ENCODE data around the gene DAP.
A peak's percentile ranks its signal among the peaks of the same experiment; 100 is the strongest.

Gene DAP

GRCh38 chr5:10702911-10703491 lies 58.0 kb downstream of the DAP start:
- H3K9me3 ChIP-seq (ENCODE audit: control extremely low read depth in 1 of 5, control insufficient read depth in 4 of 5, insufficient read depth in 2 of 5, low read depth in 1 of 5, low read length in 4 of 5) = no peaks in the 10 kb centered on the region
- WGBS (ENCODE audit: insufficient coverage) = 90% methylated on average over 6 of the region's 7 CpGs
- H3K36me3 ChIP-seq (ENCODE audit: control insufficient read depth in 4 of 4, insufficient read depth in 4 of 4, low read length in 3 of 4) = peaks cover 0 to 42% (median 6%) of the 10 kb centered on the region in 4 experiments
- no peaks in the 10 kb centered on the region for H3K27me3 ChIP-seq (replicated peaks in 2 of 5; ENCODE audit: control insufficient read depth in 4 of 5, insufficient read depth in 5 of 5, low read length in 4 of 5)
- H3K27ac ChIP-seq (ENCODE audit: insufficient read depth in 1 of 2, low read depth in 1 of 2, low read length in 2 of 2, poor library complexity in 1 of 2, severe bottlenecking in 2 of 2) = no peak overlapping the region
- POLR2A ChIA-PET = no interaction called here
- H3K4me1 ChIP-seq (ENCODE audit: control extremely low read depth in 1 of 4, control insufficient read depth in 4 of 4, insufficient read depth in 4 of 4, low read length in 3 of 4) = peaks cover 5 to 20% (median 12%) of the 10 kb centered on the region in 4 experiments
- H3K4me3 ChIP-seq (ENCODE audit: control insufficient read depth in 1 of 7, extremely low read depth in 1 of 7, insufficient read depth in 4 of 7, low read depth in 2 of 7, low read length in 6 of 7) = no peak overlapping the region
- peak in 1 of 3 donors; percentile 7 for DNase-seq
- CTCF ChIA-PET = interaction anchor here (1.0 to 3.5 kb wide), 17 partner anchors 10 to 480 kb away, joined by 3 to 13 read pairs (median 4); no protein-coding TSS in a partner anchor

DNA sequence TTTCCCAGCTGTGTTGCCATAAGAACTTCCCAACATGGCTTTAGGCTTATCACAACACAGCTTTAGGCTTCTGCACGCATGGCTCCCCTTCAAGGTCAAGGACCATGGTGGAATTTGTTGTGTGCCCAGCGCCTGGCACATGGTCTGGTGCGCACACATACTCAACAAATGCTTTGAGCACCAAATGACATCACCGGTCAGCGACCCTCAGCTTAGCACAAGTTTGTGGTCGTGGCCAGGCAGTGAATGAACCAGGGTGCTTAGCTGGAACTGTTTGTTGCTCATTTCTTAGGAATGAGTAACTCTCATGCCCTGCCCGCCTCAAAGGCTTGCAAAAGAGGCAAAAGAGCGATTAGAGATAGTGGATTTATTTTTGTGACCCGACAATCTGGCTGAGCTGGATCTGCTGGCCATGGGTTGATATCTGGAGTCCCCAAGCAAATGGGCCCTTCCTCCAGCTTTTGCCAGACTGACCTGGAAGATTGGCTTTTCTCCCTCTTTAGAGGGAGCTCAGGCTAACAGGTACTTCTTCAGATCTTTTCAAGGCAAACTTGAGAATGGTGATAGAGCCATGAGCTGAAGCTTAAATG lies 58.9 kb downstream of the DAP start:
- ChIA-PET CTCF (interaction anchor here (0.7 to 3.5 kb wide), 20 partner anchors 11 to 481 kb away, joined by 3 to 13 read pairs (median 4); no protein-coding TSS in a partner anchor), POLR2A (no interaction called here)
- H3K4me3 ChIP-seq (ENCODE audit: control insufficient read depth in 1 of 7, extremely low read depth in 1 of 7, insufficient read depth in 4 of 7, low read depth in 2 of 7, low read length in 6 of 7) = no peak overlapping the region
- no peaks in the 10 kb centered on the region for H3K27me3 ChIP-seq (replicated peaks in 2 of 5; ENCODE audit: control insufficient read depth in 4 of 5, insufficient read depth in 5 of 5, low read length in 4 of 5)
- 99% methylated on average over 9 of the region's 9 CpGs for WGBS (ENCODE audit: insufficient coverage)
- no peaks in the 10 kb centered on the region for H3K9me3 ChIP-seq (ENCODE audit: control extremely low read depth in 1 of 5, control insufficient read depth in 4 of 5, insufficient read depth in 2 of 5, low read depth in 1 of 5, low read length in 4 of 5)
- peaks cover 0 to 42% (median 6%) of the 10 kb centered on the region in 4 experiments for H3K36me3 ChIP-seq (ENCODE audit: control insufficient read depth in 4 of 4, insufficient read depth in 4 of 4, low read length in 3 of 4)
- H3K27ac ChIP-seq (ENCODE audit: insufficient read depth in 1 of 2, low read depth in 1 of 2, low read length in 2 of 2, poor library complexity in 1 of 2, severe bottlenecking in 2 of 2) = no peak overlapping the region
- peaks cover 5 to 20% (median 12%) of the 10 kb centered on the region in 4 experiments for H3K4me1 ChIP-seq (ENCODE audit: control extremely low read depth in 1 of 4, control insufficient read depth in 4 of 4, insufficient read depth in 4 of 4, low read length in 3 of 4)
- no peak for DNase-seq

GRCh38 chr5:10701567-10702039 lies 59.4 kb downstream of the DAP start:
- WGBS (ENCODE audit: insufficient coverage) = 69% methylated on average over 6 of the region's 6 CpGs
- Histone ChIP-seq H3K27me3 (replicated peaks in 2 of 5; ENCODE audit: control insufficient read depth in 4 of 5, insufficient read depth in 5 of 5, low read length in 4 of 5) (no peaks in the 10 kb centered on the region), H3K36me3 (ENCODE audit: control insufficient read depth in 4 of 4, insufficient read depth in 4 of 4, low read length in 3 of 4) (peaks cover 0 to 44% (median 6%) of the 10 kb centered on the region in 4 experiments), H3K27ac (ENCODE audit: insufficient read depth in 1 of 2, low read depth in 1 of 2, low read length in 2 of 2, poor library complexity in 1 of 2, severe bottlenecking in 2 of 2) (no peak overlapping the region), H3K4me1 (ENCODE audit: control extremely low read depth in 1 of 4, control insufficient read depth in 4 of 4, insufficient read depth in 4 of 4, low read length in 3 of 4) (peaks cover 5 to 20% (median 12%) of the 10 kb centered on the region in 4 experiments), H3K4me3 (ENCODE audit: control insufficient read depth in 1 of 7, extremely low read depth in 1 of 7, insufficient read depth in 4 of 7, low read depth in 2 of 7, low read length in 6 of 7) (no peak overlapping the region), H3K9me3 (ENCODE audit: control extremely low read depth in 1 of 5, control insufficient read depth in 4 of 5, insufficient read depth in 2 of 5, low read depth in 1 of 5, low read length in 4 of 5) (no peaks in the 10 kb centered on the region)
- POLR2A ChIA-PET = no interaction called here
- CTCF ChIA-PET = interaction anchor here (0.7 to 3.5 kb wide), 19 partner anchors 11 to 481 kb away, joined by 3 to 13 read pairs (median 4); no protein-coding TSS in a partner anchor
- DNase-seq = peak; percentile 44 to 70 (median 63)

- Histone ChIP-seq H3K9me3 (ENCODE audit: control extremely low read depth in 1 of 5, control insufficient read depth in 4 of 5, insufficient read depth in 2 of 5, low read depth in 1 of 5, low read length in 4 of 5) (no peaks in the 10 kb centered on the region), H3K4me3 (ENCODE audit: control insufficient read depth in 1 of 7, extremely low read depth in 1 of 7, insufficient read depth in 4 of 7, low read depth in 2 of 7, low read length in 6 of 7) (no peak overlapping the region), H3K36me3 (ENCODE audit: control insufficient read depth in 4 of 4, insufficient read depth in 4 of 4, low read length in 3 of 4) (peaks cover 0 to 44% (median 6%) of the 10 kb centered on the region in 4 experiments), H3K27me3 (replicated peaks in 2 of 5; ENCODE audit: control insufficient read depth in 4 of 5, insufficient read depth in 5 of 5, low read length in 4 of 5) (no peaks in the 10 kb centered on the region), H3K4me1 (ENCODE audit: control extremely low read depth in 1 of 4, control insufficient read depth in 4 of 4, insufficient read depth in 4 of 4, low read length in 3 of 4) (peaks cover 5 to 20% (median 14%) of the 10 kb centered on the region in 4 experiments), H3K27ac (ENCODE audit: insufficient read depth in 1 of 2, low read depth in 1 of 2, low read length in 2 of 2, poor library complexity in 1 of 2, severe bottlenecking in 2 of 2) (no peak overlapping the region)
- DNase-seq = no peak
- 98% methylated on average over 6 of the region's 7 CpGs for WGBS (ENCODE audit: insufficient coverage)
- ChIA-PET POLR2A (no interaction called here), CTCF (interaction anchor here (0.9 to 3.5 kb wide), 6 partner anchors 16 to 75 kb away, joined by 3 to 13 read pairs (median 4); no protein-coding TSS in a partner anchor)
These were observed 60.5 kb downstream of the DAP start for GRCh38 chr5:10700516-10700915.

DNA sequence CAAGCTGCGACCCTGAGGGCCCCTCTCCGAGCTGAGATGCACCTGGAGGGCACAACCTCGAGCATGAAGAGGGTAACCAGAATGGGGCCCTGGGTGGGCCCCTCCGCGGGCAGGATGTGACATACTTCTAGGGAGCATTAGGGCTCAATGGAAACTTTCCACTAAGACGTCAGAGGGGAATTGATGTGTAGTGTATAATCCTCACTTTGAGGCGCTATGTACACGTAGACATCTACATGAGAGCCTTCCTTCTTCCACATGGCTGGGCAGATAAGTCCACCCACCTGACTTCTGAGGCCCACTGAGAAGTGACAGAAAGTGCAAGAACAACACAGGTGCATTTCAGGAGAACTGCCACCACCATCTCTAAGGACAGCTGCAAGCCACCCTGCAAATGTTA lies 61.0 kb downstream of the DAP start:
- 92% methylated on average over 6 of the region's 8 CpGs for WGBS (ENCODE audit: insufficient coverage)
- no peak overlapping the region for H3K27ac ChIP-seq (ENCODE audit: insufficient read depth in 1 of 2, low read depth in 1 of 2, low read length in 2 of 2, poor library complexity in 1 of 2, severe bottlenecking in 2 of 2)
- ChIA-PET CTCF (interaction anchor here (1.0 to 1.4 kb wide), 3 partner anchors 15 to 70 kb away, joined by 3 to 4 read pairs (median 3); no protein-coding TSS in a partner anchor), POLR2A (no interaction called here)
- no peak overlapping the region for H3K4me3 ChIP-seq (ENCODE audit: control insufficient read depth in 1 of 7, extremely low read depth in 1 of 7, insufficient read depth in 4 of 7, low read depth in 2 of 7, low read length in 6 of 7)
- H3K4me1 ChIP-seq (ENCODE audit: control extremely low read depth in 1 of 4, control insufficient read depth in 4 of 4, insufficient read depth in 4 of 4, low read length in 3 of 4) = peaks cover 2 to 16% (median 10%) of the 10 kb centered on the region in 4 experiments
- no peak for DNase-seq
- H3K9me3 ChIP-seq (ENCODE audit: control extremely low read depth in 1 of 5, control insufficient read depth in 4 of 5, insufficient read depth in 2 of 5, low read depth in 1 of 5, low read length in 4 of 5) = no peaks in the 10 kb centered on the region
- no peaks in the 10 kb centered on the region for H3K27me3 ChIP-seq (replicated peaks in 2 of 5; ENCODE audit: control insufficient read depth in 4 of 5, insufficient read depth in 5 of 5, low read length in 4 of 5)
- H3K36me3 ChIP-seq (ENCODE audit: control insufficient read depth in 4 of 4, insufficient read depth in 4 of 4, low read length in 3 of 4) = peaks cover 0 to 42% (median 6%) of the 10 kb centered on the region in 4 experiments

GRCh38 chr5:10699281-10699874 lies 61.7 kb downstream of the DAP start:
- no peak overlapping the region for H3K27ac ChIP-seq (ENCODE audit: insufficient read depth in 1 of 2, low read depth in 1 of 2, low read length in 2 of 2, poor library complexity in 1 of 2, severe bottlenecking in 2 of 2)
- no peak overlapping the region for H3K4me3 ChIP-seq (ENCODE audit: control insufficient read depth in 1 of 7, extremely low read depth in 1 of 7, insufficient read depth in 4 of 7, low read depth in 2 of 7, low read length in 6 of 7)
- no peaks in the 10 kb centered on the region for H3K27me3 ChIP-seq (replicated peaks in 2 of 5; ENCODE audit: control insufficient read depth in 4 of 5, insufficient read depth in 5 of 5, low read length in 4 of 5)
- peaks cover 0 to 10% (median 5%) of the 10 kb centered on the region in 4 experiments for H3K4me1 ChIP-seq (ENCODE audit: control extremely low read depth in 1 of 4, control insufficient read depth in 4 of 4, insufficient read depth in 4 of 4, low read length in 3 of 4)
- POLR2A ChIA-PET = no interaction called here
- 90% methylated on average over 5 of the region's 5 CpGs for WGBS (ENCODE audit: insufficient coverage)
- H3K9me3 ChIP-seq (ENCODE audit: control extremely low read depth in 1 of 5, control insufficient read depth in 4 of 5, insufficient read depth in 2 of 5, low read depth in 1 of 5, low read length in 4 of 5) = no peaks in the 10 kb centered on the region
- CTCF ChIA-PET = interaction anchor here (1.0 to 1.8 kb wide), 4 partner anchors 15 to 246 kb away, joined by 3 to 4 read pairs (median 3); no protein-coding TSS in a partner anchor
- H3K36me3 ChIP-seq (ENCODE audit: control insufficient read depth in 4 of 4, insufficient read depth in 4 of 4, low read length in 3 of 4) = peaks cover 0 to 46% (median 6%) of the 10 kb centered on the region in 4 experiments
- no peak for DNase-seq

Data from common myeloid progenitor, CD34-positive (primary cell).